GM19324 (cell line): ENCODE data around the gene PRRG4.

Experiments used
- ATAC-seq: cut with Tn5 transposase; IDR thresholded peaks from one replicate; pipeline ENCODE4 v1.9.1; 2021; ENCODE audit warnings: mild to moderate bottlenecking, moderate library complexity; ENCODE audit not compliant: unreplicated experiment, low FRiP score

The PRRG4 gene

DNA sequence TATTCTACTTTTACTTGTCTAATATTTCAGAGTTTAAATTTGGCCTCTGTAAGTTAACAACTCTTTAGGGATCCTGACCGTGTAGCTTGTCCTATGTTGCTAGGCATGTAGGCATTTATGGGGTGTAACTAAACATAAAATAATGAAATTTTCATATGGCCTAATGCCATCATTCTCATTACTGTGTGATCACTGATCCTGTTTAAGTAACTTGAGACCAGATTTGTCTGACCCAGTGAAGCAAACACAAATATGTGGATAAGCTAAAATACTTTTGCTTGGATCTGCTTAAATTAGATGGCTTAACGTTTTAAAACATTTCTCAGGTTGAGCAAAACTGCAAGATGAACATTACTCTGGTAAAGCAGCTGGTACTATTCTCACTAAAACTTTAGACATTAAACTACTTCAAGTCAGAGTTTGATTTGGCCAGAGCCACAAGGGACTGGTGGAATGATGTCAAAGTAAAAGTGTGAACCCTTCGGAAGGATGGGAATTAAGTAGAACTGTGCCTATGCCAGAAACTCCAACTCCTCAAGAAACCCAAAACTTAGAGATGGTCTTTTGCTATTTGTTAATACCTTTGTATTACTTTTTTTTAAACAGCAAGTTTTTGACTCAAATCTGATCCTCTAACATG is 75.4 kb downstream of the PRRG4 start:
- no peak for ATAC-seq
